ENCODE data around the gene PTCHD1.

PTCHD1 gene

DNA sequence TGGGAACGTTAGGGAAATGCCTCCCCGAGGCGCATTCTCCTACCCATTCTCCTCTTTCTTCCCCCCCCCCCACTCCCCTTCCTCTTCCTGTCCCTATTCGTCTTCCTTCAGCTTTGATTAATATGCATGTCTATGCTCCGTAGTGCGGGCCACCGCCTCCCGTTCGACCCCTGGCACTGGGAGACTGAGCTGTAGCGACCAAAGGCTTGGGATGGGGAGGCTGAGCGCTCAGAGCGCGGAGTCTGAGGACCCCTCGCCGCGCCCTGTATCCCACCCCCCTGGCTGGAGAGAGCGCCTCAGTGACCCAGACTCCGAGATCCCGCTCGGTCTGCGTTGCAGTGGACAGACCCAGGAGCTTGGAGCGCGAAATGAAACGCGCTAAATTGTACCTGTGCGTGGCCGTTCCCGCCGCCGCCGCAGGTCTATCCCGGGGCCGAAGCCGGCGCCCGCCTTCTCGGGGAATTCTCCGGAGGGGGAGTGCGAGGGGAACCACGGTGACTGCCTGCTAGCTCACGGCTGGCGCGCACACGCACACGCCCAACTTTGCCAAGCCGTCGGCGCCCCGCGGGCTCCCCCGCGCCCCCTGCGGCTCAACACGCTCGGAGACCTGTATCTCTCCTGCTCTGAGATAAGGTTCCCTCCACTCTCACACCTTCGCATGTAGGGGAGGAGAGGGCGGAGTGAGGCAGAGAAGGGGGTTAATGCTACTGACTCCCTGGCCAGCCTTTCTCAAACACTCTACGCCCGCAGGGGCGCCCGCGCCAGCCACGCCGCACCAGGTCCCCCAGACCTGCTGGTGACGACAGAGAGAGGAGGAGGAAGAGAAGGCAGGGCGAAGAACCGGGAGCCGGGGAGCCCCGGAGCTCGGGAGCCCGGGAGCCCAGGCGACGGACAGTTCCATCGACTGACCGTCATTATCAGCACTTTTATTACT is 1.5 kb upstream of the PTCHD1 start:
- Histone ChIP-seq H2AK5ac (ENCODE audit: low read depth, low read length) (no peak overlapping the region), H3K4ac (ENCODE audit: low read length) (no peak overlapping the region), H3K27ac (replicated peaks; ENCODE audit: low read length) (no peak overlapping the region), H3K4me3 (ENCODE audit: low read length in 2 of 2) (peak overlapping the region in 1 of 2 donors; percentile 59), H3K9ac (ENCODE audit: low read depth, low read length, poor library complexity) (no peak overlapping the region), H3K4me2 (ENCODE audit: insufficient read depth, low read length, poor library complexity, severe bottlenecking) (peak overlapping the region; percentile 83), H3K4me1 (ENCODE audit: control insufficient read depth in 2 of 2, insufficient read depth in 1 of 2, low read depth in 1 of 2, low read length in 2 of 2) (peaks cover 0 to 1% of the 10 kb centered on the region in 2 donors), H2AFZ (ENCODE audit: low read length) (peak overlapping the region; percentile 17), H3K9me3 (replicated peaks in 1 of 2; ENCODE audit: control insufficient read depth in 2 of 2, insufficient read depth in 1 of 2, low read depth in 1 of 2, low read length in 2 of 2) (no peaks in the 10 kb centered on the region), H2BK5ac (ENCODE audit: low read length) (no peak overlapping the region), H3K79me1 (ENCODE audit: low read depth, low read length) (no peaks in the 10 kb centered on the region), H2BK15ac (ENCODE audit: low read length) (no peak overlapping the region), H4K91ac (ENCODE audit: low read depth, low read length, poor library complexity) (no peak overlapping the region), H2BK12ac (ENCODE audit: low read length) (no peak overlapping the region), H3K27me3 (ENCODE audit: control insufficient read depth in 3 of 3, insufficient read depth in 3 of 3, low read depth in 1 of 3, low read length in 3 of 3) (peaks cover 6 to 74% (median 45%) of the 10 kb centered on the region in 3 experiments), H2BK120ac (ENCODE audit: low read depth, low read length) (no peak overlapping the region), H3K14ac (ENCODE audit: low read length) (no peak overlapping the region), H3K18ac (ENCODE audit: low read length) (no peak overlapping the region), H3K36me3 (replicated peaks in 1 of 2; ENCODE audit: control insufficient read depth in 2 of 2, insufficient read depth in 2 of 2, low read length in 2 of 2) (no peaks in the 10 kb centered on the region), H3K23ac (ENCODE audit: low read depth, low read length, poor library complexity) (no peak overlapping the region), H4K8ac (ENCODE audit: low read depth, low read length) (no peak overlapping the region)
- no CpG with 5 or more reads among the region's 75 CpGs for WGBS, 2 donors (ENCODE audit: extremely low coverage in 2 of 2, insufficient read length in 2 of 2, insufficient replicate concordance in 1 of 2)
- no peak for DNase-seq (ENCODE audit: low spot score)

DNA sequence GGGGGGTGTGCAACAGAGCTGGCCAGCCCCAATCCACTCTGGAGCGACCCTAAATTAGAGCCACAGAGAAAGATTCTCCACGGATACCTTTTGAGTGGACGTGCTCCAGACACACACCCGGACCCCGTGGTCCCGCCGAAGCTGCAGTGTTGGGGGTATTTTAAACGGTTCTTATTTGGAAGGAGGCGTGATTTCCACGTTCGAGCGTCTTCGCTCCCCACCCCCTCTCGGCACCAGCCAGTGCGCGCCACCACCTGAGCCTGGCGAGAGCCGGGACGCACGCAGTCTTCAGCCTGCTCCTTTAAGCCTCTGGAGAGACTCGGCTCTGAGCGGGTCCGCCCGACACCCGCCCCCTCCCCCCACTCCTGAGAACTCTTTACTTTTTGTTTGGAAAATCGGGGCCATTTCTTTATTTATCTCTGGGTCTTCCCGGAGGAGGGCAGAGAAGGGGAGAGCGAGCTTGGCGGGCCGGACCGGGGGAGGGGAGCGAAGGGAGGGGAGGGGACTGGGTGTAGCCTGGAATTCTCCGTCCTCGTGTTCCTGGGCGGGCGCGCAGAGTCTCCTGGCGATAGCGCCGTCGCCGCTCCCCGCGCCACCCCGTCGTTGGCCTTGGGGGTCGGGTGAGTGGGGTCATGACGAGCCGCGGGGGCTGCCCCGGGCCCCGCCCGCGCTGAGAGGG is 668 bp upstream of the PTCHD1 start:
- Histone ChIP-seq H3K23ac (ENCODE audit: low read depth, low read length, poor library complexity) (no peak overlapping the region), H3K9ac (ENCODE audit: low read depth, low read length, poor library complexity) (no peak overlapping the region), H2AK5ac (ENCODE audit: low read depth, low read length) (no peak overlapping the region), H2BK120ac (ENCODE audit: low read depth, low read length) (no peak overlapping the region), H3K36me3 (replicated peaks in 1 of 2; ENCODE audit: control insufficient read depth in 2 of 2, insufficient read depth in 2 of 2, low read length in 2 of 2) (no peaks in the 10 kb centered on the region), H2AFZ (ENCODE audit: low read length) (no peak overlapping the region), H4K91ac (ENCODE audit: low read depth, low read length, poor library complexity) (no peak overlapping the region), H3K9me3 (replicated peaks in 1 of 2; ENCODE audit: control insufficient read depth in 2 of 2, insufficient read depth in 1 of 2, low read depth in 1 of 2, low read length in 2 of 2) (no peaks in the 10 kb centered on the region), H3K27ac (replicated peaks; ENCODE audit: low read length) (no peak overlapping the region), H4K8ac (ENCODE audit: low read depth, low read length) (no peak overlapping the region), H2BK15ac (ENCODE audit: low read length) (no peak overlapping the region), H3K4ac (ENCODE audit: low read length) (no peak overlapping the region), H3K4me1 (ENCODE audit: control insufficient read depth in 2 of 2, insufficient read depth in 1 of 2, low read depth in 1 of 2, low read length in 2 of 2) (peaks cover 0 to 1% of the 10 kb centered on the region in 2 donors), H3K27me3 (ENCODE audit: control insufficient read depth in 3 of 3, insufficient read depth in 3 of 3, low read depth in 1 of 3, low read length in 3 of 3) (peaks cover 6 to 67% (median 45%) of the 10 kb centered on the region in 3 experiments), H3K4me2 (ENCODE audit: insufficient read depth, low read length, poor library complexity, severe bottlenecking) (peak overlapping the region; percentile 83), H3K14ac (ENCODE audit: low read length) (no peak overlapping the region), H2BK12ac (ENCODE audit: low read length) (no peak overlapping the region), H2BK5ac (ENCODE audit: low read length) (no peak overlapping the region), H3K79me1 (ENCODE audit: low read depth, low read length) (no peaks in the 10 kb centered on the region), H3K4me3 (ENCODE audit: low read length in 2 of 2) (peak overlapping the region in 1 of 2 donors; percentile 68), H3K18ac (ENCODE audit: low read length) (no peak overlapping the region)
- no CpG with 5 or more reads among the region's 54 CpGs for WGBS, 2 donors (ENCODE audit: extremely low coverage in 2 of 2, insufficient read length in 2 of 2, insufficient replicate concordance in 1 of 2)
- DNase-seq (ENCODE audit: low spot score), result no peak

DNA sequence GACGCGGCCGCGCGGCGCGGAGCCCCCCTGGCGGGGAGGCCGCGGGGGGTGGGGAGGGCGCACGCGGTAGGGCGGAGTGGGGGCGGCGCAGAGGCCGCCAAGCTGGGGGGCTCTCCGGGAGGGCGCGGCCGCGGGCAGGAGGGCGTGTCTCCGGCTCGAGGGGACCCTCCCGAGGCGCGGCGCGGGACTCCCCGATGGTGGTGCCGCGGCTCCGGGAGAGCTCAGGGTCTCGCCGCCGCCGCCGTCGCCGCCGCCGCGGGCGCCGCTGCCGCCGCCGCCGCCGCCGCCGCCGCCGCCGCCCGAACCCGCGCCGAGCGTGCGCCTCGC is 165 bp upstream of the PTCHD1 start:
- DNase-seq (ENCODE audit: low spot score), result no peak
- no peak overlapping the region for H3K27ac ChIP-seq (replicated peaks; ENCODE audit: low read length)
- no CpG with 5 or more reads among the region's 63 CpGs for WGBS, 2 donors (ENCODE audit: extremely low coverage in 2 of 2, insufficient read length in 2 of 2, insufficient replicate concordance in 1 of 2)

DNA sequence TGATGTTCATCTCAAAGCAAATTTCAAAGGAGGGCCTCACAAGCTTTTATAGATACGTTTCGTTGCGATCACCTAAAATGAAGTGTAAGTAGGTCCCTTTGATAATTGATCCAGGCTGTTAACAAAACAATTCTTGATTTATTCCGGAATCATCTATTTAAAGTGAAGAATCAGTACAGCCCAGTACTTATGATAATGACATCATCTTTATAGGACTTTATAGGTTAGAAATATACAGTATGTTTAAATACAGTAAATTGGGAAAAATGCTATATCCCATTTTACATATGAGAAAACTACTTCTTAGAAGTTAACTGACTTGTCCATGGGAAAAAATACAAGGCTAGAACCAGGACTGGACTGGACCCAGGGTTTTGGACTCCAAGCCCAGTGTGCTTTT is 3.7 kb downstream of the PTCHD1 start:
- H3K4ac ChIP-seq (ENCODE audit: low read length), result no peak overlapping the region
- no CpG with 5 or more reads among the region's 4 CpGs for WGBS, 2 donors (ENCODE audit: extremely low coverage in 2 of 2, insufficient read length in 2 of 2, insufficient replicate concordance in 1 of 2)
- no peak overlapping the region for H2BK5ac ChIP-seq (ENCODE audit: low read length)
- no peaks in the 10 kb centered on the region for H3K9me3 ChIP-seq (replicated peaks in 1 of 2; ENCODE audit: control insufficient read depth in 2 of 2, insufficient read depth in 1 of 2, low read depth in 1 of 2, low read length in 2 of 2)
- no peaks in the 10 kb centered on the region for H3K36me3 ChIP-seq (replicated peaks in 1 of 2; ENCODE audit: control insufficient read depth in 2 of 2, insufficient read depth in 2 of 2, low read length in 2 of 2)
- H4K91ac ChIP-seq (ENCODE audit: low read depth, low read length, poor library complexity), result no peak overlapping the region
- H3K27me3 ChIP-seq (ENCODE audit: control insufficient read depth in 3 of 3, insufficient read depth in 3 of 3, low read depth in 1 of 3, low read length in 3 of 3), result peaks cover 3 to 49% (median 24%) of the 10 kb centered on the region in 3 experiments
- H4K8ac ChIP-seq (ENCODE audit: low read depth, low read length), result no peak overlapping the region
- no peak overlapping the region for H3K14ac ChIP-seq (ENCODE audit: low read length)
- H3K9ac ChIP-seq (ENCODE audit: low read depth, low read length, poor library complexity), result no peak overlapping the region
- H3K18ac ChIP-seq (ENCODE audit: low read length), result no peak overlapping the region
- no peaks in the 10 kb centered on the region for H3K79me1 ChIP-seq (ENCODE audit: low read depth, low read length)
- H3K27ac ChIP-seq (replicated peaks; ENCODE audit: low read length), result no peak overlapping the region
- no peak overlapping the region for H2BK120ac ChIP-seq (ENCODE audit: low read depth, low read length)
- H3K4me1 ChIP-seq (ENCODE audit: control insufficient read depth in 2 of 2, insufficient read depth in 1 of 2, low read depth in 1 of 2, low read length in 2 of 2), result no peaks in the 10 kb centered on the region
- H2AFZ ChIP-seq (ENCODE audit: low read length), result no peak overlapping the region
- no peak overlapping the region for H2BK12ac ChIP-seq (ENCODE audit: low read length)
- H2BK15ac ChIP-seq (ENCODE audit: low read length), result no peak overlapping the region
- DNase-seq (ENCODE audit: low spot score), result no peak
- H3K23ac ChIP-seq (ENCODE audit: low read depth, low read length, poor library complexity), result no peak overlapping the region
- H3K4me2 ChIP-seq (ENCODE audit: insufficient read depth, low read length, poor library complexity, severe bottlenecking), result no peak overlapping the region
- no peak overlapping the region for H2AK5ac ChIP-seq (ENCODE audit: low read depth, low read length)
- H3K4me3 ChIP-seq (ENCODE audit: low read length in 2 of 2), result no peak overlapping the region

More for the DNA sequence above, 165 bp upstream of the PTCHD1 start:
- Histone ChIP-seq H2AFZ (ENCODE audit: low read length) (peak overlapping the region; percentile 33), H4K91ac (ENCODE audit: low read depth, low read length, poor library complexity) (no peak overlapping the region), H3K23ac (ENCODE audit: low read depth, low read length, poor library complexity) (no peak overlapping the region), H2BK15ac (ENCODE audit: low read length) (no peak overlapping the region), H3K4me3 (ENCODE audit: low read length in 2 of 2) (peak overlapping the region in 1 of 2 donors; percentile 77), H3K9ac (ENCODE audit: low read depth, low read length, poor library complexity) (no peak overlapping the region), H3K14ac (ENCODE audit: low read length) (no peak overlapping the region), H3K36me3 (replicated peaks in 1 of 2; ENCODE audit: control insufficient read depth in 2 of 2, insufficient read depth in 2 of 2, low read length in 2 of 2) (no peaks in the 10 kb centered on the region), H3K4ac (ENCODE audit: low read length) (no peak overlapping the region), H4K8ac (ENCODE audit: low read depth, low read length) (no peak overlapping the region), H2BK5ac (ENCODE audit: low read length) (no peak overlapping the region), H2BK120ac (ENCODE audit: low read depth, low read length) (no peak overlapping the region), H3K18ac (ENCODE audit: low read length) (no peak overlapping the region), H3K27me3 (ENCODE audit: control insufficient read depth in 3 of 3, insufficient read depth in 3 of 3, low read depth in 1 of 3, low read length in 3 of 3) (peaks cover 6 to 66% (median 45%) of the 10 kb centered on the region in 3 experiments), H2AK5ac (ENCODE audit: low read depth, low read length) (no peak overlapping the region), H2BK12ac (ENCODE audit: low read length) (no peak overlapping the region), H3K4me2 (ENCODE audit: insufficient read depth, low read length, poor library complexity, severe bottlenecking) (peak overlapping the region; percentile 83), H3K79me1 (ENCODE audit: low read depth, low read length) (no peaks in the 10 kb centered on the region), H3K9me3 (replicated peaks in 1 of 2; ENCODE audit: control insufficient read depth in 2 of 2, insufficient read depth in 1 of 2, low read depth in 1 of 2, low read length in 2 of 2) (no peaks in the 10 kb centered on the region), H3K4me1 (ENCODE audit: control insufficient read depth in 2 of 2, insufficient read depth in 1 of 2, low read depth in 1 of 2, low read length in 2 of 2) (peaks cover 0 to 1% of the 10 kb centered on the region in 2 donors)

Measured in neuronal stem cell (in vitro differentiated cells).